NCI-H2196 (cell line): ENCODE results near the gene TPRN.

Experiments
- DNase-seq: peaks from one replicate; lab custom pipeline; 2025; ENCODE audit not compliant: unreplicated experiment; lab: John Stamatoyannopoulos, UW

The TPRN gene

GRCh38 chr9:137213160-137214060 lies 12.9 kb upstream of the TPRN start:
- peak; percentile 14 for DNase-seq

GRCh38 chr9:137212520-137212919 lies 12.0 kb upstream of the TPRN start:
- no peak for DNase-seq

GRCh38 chr9:137211532-137211931 lies 11.0 kb upstream of the TPRN start:
- DNase-seq: no peak

GRCh38 chr9:137206602-137207001 lies 6.1 kb upstream of the TPRN start:
- DNase-seq: no peak

- DNase-seq: peak; percentile 91
Measured at GRCh38 chr9:137205126-137206069, 4.9 kb upstream of the TPRN start, which contains the start of the genes NDOR1 and TMEM203. TSS of gene NDOR1 (plus strand) at chr9:137205700. CDS start at chr9:137205778, 78 bp downstream. TSS of gene TMEM203 (minus strand) at chr9:137205648. CDS start at chr9:137205414, 234 bp downstream.

GRCh38 chr9:137204731-137205125 lies 4.2 kb upstream of the TPRN start:
- DNase-seq: no peak

- no peak for DNase-seq
Measured at GRCh38 chr9:137202966-137203365, 2.4 kb upstream of the TPRN start.

- no peak for DNase-seq
Measured at GRCh38 chr9:137201205-137201868, 796 bp upstream of the TPRN start.

GRCh38 chr9:137199411-137200121 lies 975 bp downstream of the TPRN start:
- no peak for DNase-seq

GRCh38 chr9:137198902-137199283 lies 1.6 kb downstream of the TPRN start:
- DNase-seq: no peak

GRCh38 chr9:137198051-137198901 lies 2.3 kb downstream of the TPRN start:
- no peak for DNase-seq

GRCh38 chr9:137195525-137196220 lies 4.9 kb downstream of the TPRN start:
- DNase-seq: peak; percentile 94

GRCh38 chr9:137194909-137195308 lies 5.6 kb downstream of the TPRN start:
- peak; percentile 66 for DNase-seq

GRCh38 chr9:137194388-137194787 lies 6.2 kb downstream of the TPRN start:
- DNase-seq: peak; percentile 58

GRCh38 chr9:137193771-137194170 lies 6.8 kb downstream of the TPRN start:
- no peak for DNase-seq

- DNase-seq: no peak
Measured at GRCh38 chr9:137192859-137193258, 7.7 kb downstream of the TPRN start.

GRCh38 chr9:137192448-137192780 lies 8.1 kb downstream of the TPRN start:
- DNase-seq: no peak

GRCh38 chr9:137191691-137192447 lies 8.7 kb downstream of the TPRN start:
- no peak for DNase-seq
